ENCODE measurements around the gene TBC1D10A.

GRCh38 chr22:30292069-30292970, 34.4 kb downstream of the TBC1D10A start:
- no peak for TF ChIP-seq CTCF (IDR thresholded peaks at IDR 0.05)
- no peak for TF ChIP-seq POLR2A (IDR thresholded peaks at IDR 0.05)
